ENCODE data around the gene HYKK. TPM values are rescaled to one million over a fixed set of nuclear protein-coding genes. Genes with fewer than 3 reads are reported as not detected.

HYKK gene
- polyA plus RNA-seq, 4 donors: 7.7 to 8.9 (median 8.3) TPM

DNA sequence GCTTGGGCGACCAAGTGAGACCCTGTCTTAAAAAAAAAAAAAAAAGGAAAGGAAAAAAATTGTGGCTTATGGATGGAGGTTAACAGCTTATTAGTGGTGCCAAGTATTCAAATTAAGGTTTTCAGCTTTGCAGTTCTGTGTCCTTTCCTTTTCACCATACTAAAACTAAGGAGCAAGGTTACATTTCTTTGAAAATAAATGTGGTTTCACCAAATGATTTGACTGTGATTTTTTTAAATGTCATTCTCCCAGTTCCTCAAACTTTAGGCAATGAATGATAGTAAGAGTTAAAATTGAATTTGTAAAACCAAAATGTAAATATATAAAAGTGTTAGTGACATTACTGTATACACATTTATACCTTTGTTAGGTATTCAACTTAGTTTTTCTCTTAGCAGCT lies 67.6 kb downstream of the HYKK start:
- DNase-seq (ENCODE audit: low read depth in 4 of 4, low spot score in 2 of 4): no peak

Other genes with a start within 250 kb of the HYKK start
- gene DNAJA4, start 243.0 kb upstream of the HYKK start, polyA plus RNA-seq (ENCODE audit: insufficient read length in 4 of 4): 10 to 100 TPM; 18.6 to 34.8 (median 26.6) TPM
- 100 to 1,000 TPM in 3 of 4 donors, 10 to 100 TPM in 1; 95.1 to 123 (median 111) TPM for gene SKIC8, start 208.0 kb upstream of the HYKK start, polyA plus RNA-seq (ENCODE audit: insufficient read length in 4 of 4)
- gene CRABP1, start 167.2 kb upstream of the HYKK start, polyA plus RNA-seq (ENCODE audit: insufficient read length in 4 of 4): 10 to 100 TPM; 49.0 to 73.4 (median 64.6) TPM
- gene IREB2, start 69.4 kb upstream of the HYKK start, polyA plus RNA-seq (ENCODE audit: insufficient read length in 4 of 4): 10 to 100 TPM; 51.1 to 77.7 (median 59.2) TPM
- 100 to 1,000 TPM; 232 to 298 (median 262) TPM for gene PSMA4, start 32.9 kb downstream of the HYKK start, polyA plus RNA-seq (ENCODE audit: insufficient read length in 4 of 4)
- gene CHRNA5, start 57.9 kb downstream of the HYKK start, polyA plus RNA-seq (ENCODE audit: insufficient read length in 4 of 4): 1 to 10 TPM; 5.9 to 9.7 (median 7.0) TPM
- 1 to 10 TPM in 3 of 4 donors, under 1 TPM in 1; 0.86 to 1.5 (median 1.2) TPM for gene CHRNA3, start 113.4 kb downstream of the HYKK start, polyA plus RNA-seq (ENCODE audit: insufficient read length in 4 of 4)
- gene CHRNB4, start 133.6 kb downstream of the HYKK start, polyA plus RNA-seq (ENCODE audit: insufficient read length in 4 of 4): 1 to 10 TPM; 2.5 to 3.9 (median 2.8) TPM

Data from left renal cortex interstitium (tissue), 4 donors.